SK-N-SH (cell line): ENCODE data around the gene FAM184A. TPM values are rescaled to one million over a fixed set of nuclear protein-coding genes. Genes with fewer than 3 reads are reported as not detected.
"Not testable (repeated sequence)": the region's sequence is repeated elsewhere in the genome, so short reads cannot be mapped to it uniquely, and the experiment has no call there.

Experiments
- CTCF ChIA-PET: fragments of 300-600, 350-600 bp; formaldehyde crosslinking; extraction: SDS; loops from one replicate; lab custom pipeline; 2021; lab: Yijun Ruan, JAX
- POLR2A ChIA-PET: fragments of 350-600 bp; sonication (Branson Sonifier 250); formaldehyde crosslinking; extraction: SDS; loops from one replicate; lab custom pipeline; 2020; ENCODE audit warnings: antibody characterized with exemption, inconsistent platforms; lab: Yijun Ruan, JAX
- DNase-seq: peaks from one replicate; pipeline ENCODE4 v3.0.0; 2012
- H2AFZ ChIP-seq: fragments of 200-600 bp; sonication (generic); 2 replicates; pipeline ENCODE4 v1.8.1; 2016; ENCODE audit warnings: antibody characterized with exemption, mild to moderate bottlenecking, low read depth
- H3F3A ChIP-seq: fragments of 200-600 bp; sonication (generic); replicated peaks from 2 replicates; pipeline ENCODE3; 2016; ENCODE audit warnings: antibody characterized with exemption, mild to moderate bottlenecking; ENCODE audit not compliant: insufficient read depth
- H3K27ac ChIP-seq, 2 experiments: fragments of 200-500 bp in 1 of 2; fragments of 200-600 bp in 1 of 2; sonication (Bioruptor generic) in 1 of 2; sonication (generic), shearing (Covaris generic) in 1 of 2; 2 replicates each; pipeline versions ENCODE4 v1.5.1 to v1.6.1; 2014 to 2016; ENCODE audit warnings: low read depth in 2 of 2, inconsistent platforms in 1 of 2, low read length in 1 of 2, mild to moderate bottlenecking in 1 of 2, mixed read lengths in 1 of 2
- H3K27me3 ChIP-seq: fragments of 200-600 bp; sonication (generic), shearing (Covaris generic); 2 replicates; pipeline ENCODE4 v1.6.1; 2016; ENCODE audit warnings: mixed run types; ENCODE audit not compliant: insufficient read depth
- H3K36me3 ChIP-seq, 2 experiments: fragments of 200-500 bp in 1 of 2; fragments of 200-600 bp in 1 of 2; sonication (Bioruptor generic) in 1 of 2; sonication (generic) in 1 of 2; replicated peaks in 1 of 2; 2 replicates each; pipeline versions ENCODE3 to v1.5.1; 2014 to 2016; ENCODE audit warnings: low read length in 1 of 2, mild to moderate bottlenecking in 1 of 2; ENCODE audit not compliant: insufficient read depth in 2 of 2, control insufficient read depth in 1 of 2
- H3K4me1 ChIP-seq, 2 experiments: fragments of 200-500 bp in 1 of 2; fragments of 200-600 bp in 1 of 2; sonication (Bioruptor generic) in 1 of 2; sonication (generic), shearing (Covaris generic) in 1 of 2; 2 replicates each; pipeline versions ENCODE4 v1.5.1 to v1.6.1; 2014 to 2016; ENCODE audit warnings: low read depth in 1 of 2, low read length in 1 of 2, mixed run types in 1 of 2; ENCODE audit not compliant: insufficient read depth in 2 of 2, control insufficient read depth in 1 of 2
- H3K4me2 ChIP-seq: fragments of 200-600 bp; sonication (generic), shearing (Covaris generic); 2 replicates; pipeline ENCODE4 v1.6.1; 2017; ENCODE audit warnings: mixed run types
- H3K4me3 ChIP-seq, 2 experiments: fragments of 200-500 bp in 1 of 2; fragments of 200-600 bp in 1 of 2; sonication (Bioruptor generic) in 1 of 2; sonication (generic), shearing (Covaris generic) in 1 of 2; 2 replicates each; pipeline versions ENCODE4 v1.5.1 to v1.8.1; 2014 to 2016; ENCODE audit warnings: low read depth in 2 of 2, inconsistent platforms in 1 of 2, low read length in 1 of 2, mild to moderate bottlenecking in 1 of 2, mixed read lengths in 1 of 2, moderate library complexity in 1 of 2
- H3K79me2 ChIP-seq: fragments of 200-600 bp; sonication (generic); 2 replicates; pipeline ENCODE4 v1.8.1; 2017; ENCODE audit warnings: mild to moderate bottlenecking; ENCODE audit not compliant: insufficient read depth
- H3K9ac ChIP-seq: fragments of 200-600 bp; sonication (generic); 2 replicates; pipeline ENCODE4 v1.6.1; 2017; ENCODE audit warnings: mixed run types
- H3K9me2 ChIP-seq: fragments of 200-600 bp; sonication (generic); 2 replicates; pipeline ENCODE4 v1.6.1; 2017; ENCODE audit warnings: mixed run types
- H3K9me3 ChIP-seq: fragments of 200-600 bp; sonication (generic); 2 replicates; pipeline ENCODE4 v1.6.1; 2017; ENCODE audit warnings: mixed run types, mild to moderate bottlenecking, moderate library complexity
- H4K20me1 ChIP-seq: fragments of 200-600 bp; sonication (generic); 2 replicates; pipeline ENCODE4 v1.6.1; 2017; ENCODE audit warnings: mild to moderate bottlenecking, mixed run types; ENCODE audit not compliant: insufficient read depth
- ELF1 ChIP-seq: IDR thresholded peaks from 2 replicates; pipeline ENCODE4 v1.4.0; 2012
- IRF3 ChIP-seq: fragments of 150-350 bp; IDR thresholded peaks from 2 replicates; pipeline ENCODE4 v1.6.1; 2016; ENCODE audit warnings: mild to moderate bottlenecking, low read depth, low read length
- MEF2A ChIP-seq: IDR thresholded peaks from 2 replicates; pipeline ENCODE4 v1.4.0; 2012; ENCODE audit warnings: low read depth, borderline replicate concordance
- NRF1 ChIP-seq: IDR thresholded peaks from 2 replicates; pipeline ENCODE4 v1.6.1; 2012; ENCODE audit warnings: low read depth, mild to moderate bottlenecking, low read length
- PBX3 ChIP-seq: IDR thresholded peaks from 2 replicates; pipeline ENCODE4; 2012
- RAD21 ChIP-seq: IDR thresholded peaks from 2 replicates; pipeline ENCODE4 v1.6.1; 2012; ENCODE audit warnings: mild to moderate bottlenecking, low read length
- REST ChIP-seq: IDR thresholded peaks from 2 replicates; pipeline ENCODE4 v1.6.1; 2012; ENCODE audit warnings: mild to moderate bottlenecking, low read depth, low read length, moderate library complexity
- TAF1 ChIP-seq: IDR thresholded peaks from 2 replicates; pipeline ENCODE4 v1.6.1; 2012; ENCODE audit warnings: low read depth, mild to moderate bottlenecking, low read length, moderate library complexity, borderline replicate concordance
- ZBTB33 ChIP-seq: IDR thresholded peaks from 2 replicates; pipeline ENCODE4 v1.4.0; 2012; ENCODE audit warnings: low read depth, borderline replicate concordance
- WGBS: methylation state at CpG from one replicate; pipeline ENCODE4 v1.1.6; 2017; ENCODE audit warnings: low lambda C conversion rate; 5-methylcytosine and 5-hydroxymethylcytosine counted together
- polyA plus RNA-seq, 3 experiments: library from polyadenylated mRNA; depleted of rRNA; stranded (reverse); fragments of >200 nt; gene quantifications; 2 replicates each; pipeline ENCODE4 v1.2.3, GENCODE V29; 2012

The FAM184A gene
- polyA plus RNA-seq, 1 of the 3 experiments (the other 2 are of a cell fraction) = 0.38 TPM

GRCh38 chr6:119100115-119100514 lies 21.7 kb upstream of the FAM184A start:
- H3K9me3 ChIP-seq = no peaks in the 10 kb centered on the region
- no peaks in the 10 kb centered on the region for H3K79me2 ChIP-seq
- TF ChIP-seq NRF1 (no peak), MEF2A (no peak), PBX3 (no peak), TAF1 (no peak), RAD21 (no peak), ZBTB33 (no peak), IRF3 (no peak), ELF1 (no peak), REST (no peak)
- TF ChIP-seq, all 33 proteins: peak for 0
- POLR2A ChIA-PET = no interaction called here
- CTCF ChIA-PET = interaction anchor here (0.6 to 2.3 kb wide), 3 partner anchors 11 to 49 kb away, joined by 3 to 14 read pairs (median 4); no protein-coding TSS in a partner anchor
- H4K20me1 ChIP-seq = no peaks in the 10 kb centered on the region
- no peaks in the 10 kb centered on the region for H3K9me2 ChIP-seq
- DNase-seq = no peak
- H3K4me2 ChIP-seq = no peak overlapping the region
- no peaks in the 10 kb centered on the region for H3F3A ChIP-seq
- no peaks in the 10 kb centered on the region for H3K27me3 ChIP-seq
- H3K9ac ChIP-seq = no peak overlapping the region
- WGBS = 87% methylated on average over 1 of the region's 1 CpG
- H3K36me3 ChIP-seq = no peaks in the 10 kb centered on the region
- H3K4me3 ChIP-seq = no peak overlapping the region
- no peak overlapping the region for H2AFZ ChIP-seq
- no peaks in the 10 kb centered on the region; a peak in 1 of 4 replicates for H3K4me1 ChIP-seq
- H3K27ac ChIP-seq = no peak overlapping the region

GRCh38 chr6:119097815-119098361 lies 19.4 kb upstream of the FAM184A start:
- H3K4me3 ChIP-seq, H3K27ac ChIP-seq, H3K4me2 ChIP-seq, H3K9ac ChIP-seq, DNase-seq, H3K4me1 ChIP-seq, H3K9me3 ChIP-seq, H3K9me2 ChIP-seq, H3K36me3 ChIP-seq, POLR2A ChIA-PET, H2AFZ ChIP-seq, H4K20me1 ChIP-seq, H3F3A ChIP-seq, H3K27me3 ChIP-seq, H3K79me2 ChIP-seq: not testable (repeated sequence)
- WGBS = 63% methylated on average over 9 of the region's 9 CpGs
- CTCF ChIA-PET = interaction anchor here (1.1 to 1.3 kb wide), 3 partner anchors 10 to 130 kb away, joined by 3 read pairs; no protein-coding TSS in a partner anchor
